Measurements from ENCODE around the gene ANO2. TPM values are rescaled to one million over a fixed set of nuclear protein-coding genes. Genes with fewer than 3 reads are reported as not detected.

Gene ANO2
- total RNA-seq, 4 donors from 2014 or later, result 2.0 to 9.8 (median 4.9) TPM

DNA sequence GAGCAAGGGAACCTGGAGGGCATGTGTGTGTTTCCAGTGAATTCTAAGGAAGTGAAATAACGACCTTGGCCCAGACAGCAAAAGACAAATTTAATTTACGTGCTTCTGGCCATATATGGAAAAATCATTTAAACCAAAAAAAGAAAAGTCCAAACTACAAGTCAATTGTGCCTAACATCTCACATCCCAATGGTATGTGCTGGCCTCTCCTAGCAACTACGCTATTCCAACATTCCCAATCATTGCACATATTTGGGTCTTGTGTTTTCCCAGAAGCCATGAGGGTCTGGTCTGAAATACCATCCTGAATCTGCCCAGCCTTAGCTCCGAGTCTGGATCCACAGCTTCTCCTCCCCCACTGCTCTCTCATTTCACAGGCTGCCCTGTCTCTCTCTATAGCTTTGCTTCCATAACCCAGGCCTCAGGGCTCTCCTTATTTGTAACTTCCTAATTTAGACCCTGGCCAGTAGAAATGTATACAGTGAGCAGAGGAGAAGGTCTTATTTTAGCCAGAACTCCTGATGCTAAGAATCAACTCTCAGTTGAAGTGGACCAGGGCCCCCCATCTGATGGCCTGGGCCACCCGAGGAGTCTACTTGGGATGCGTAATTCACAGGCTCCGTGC lies 224.6 kb downstream of the ANO2 start:
- intact Hi-C loops (cut with DNase I; ENCODE audit: low total_unique reads), result no loop called here
- DNase-seq (no peak), ATAC-seq (no peak)
- TF ChIP-seq POLR2A (IDR thresholded peaks at IDR 0.05), result no peak
- TF ChIP-seq, protein P1, sequence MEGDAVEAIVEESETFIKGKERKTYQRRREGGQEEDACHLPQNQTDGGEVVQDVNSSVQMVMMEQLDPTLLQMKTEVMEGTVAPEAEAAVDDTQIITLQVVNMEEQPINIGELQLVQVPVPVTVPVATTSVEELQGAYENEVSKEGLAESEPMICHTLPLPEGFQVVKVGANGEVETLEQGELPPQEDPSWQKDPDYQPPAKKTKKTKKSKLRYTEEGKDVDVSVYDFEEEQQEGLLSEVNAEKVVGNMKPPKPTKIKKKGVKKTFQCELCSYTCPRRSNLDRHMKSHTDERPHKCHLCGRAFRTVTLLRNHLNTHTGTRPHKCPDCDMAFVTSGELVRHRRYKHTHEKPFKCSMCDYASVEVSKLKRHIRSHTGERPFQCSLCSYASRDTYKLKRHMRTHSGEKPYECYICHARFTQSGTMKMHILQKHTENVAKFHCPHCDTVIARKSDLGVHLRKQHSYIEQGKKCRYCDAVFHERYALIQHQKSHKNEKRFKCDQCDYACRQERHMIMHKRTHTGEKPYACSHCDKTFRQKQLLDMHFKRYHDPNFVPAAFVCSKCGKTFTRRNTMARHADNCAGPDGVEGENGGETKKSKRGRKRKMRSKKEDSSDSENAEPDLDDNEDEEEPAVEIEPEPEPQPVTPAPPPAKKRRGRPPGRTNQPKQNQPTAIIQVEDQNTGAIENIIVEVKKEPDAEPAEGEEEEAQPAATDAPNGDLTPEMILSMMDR (IDR thresholded peaks at IDR 0.05 in 4 of 5, conservative IDR thresholded peaks at IDR 0.05 in 1 of 5), result no peak
- Histone ChIP-seq H3K9me3 (no peaks in the 10 kb centered on the region), H3K36me3 (no peaks in the 10 kb centered on the region), H3K4me1 (no peaks in the 10 kb centered on the region), H3K27ac (no peak overlapping the region), H3K27me3 (peaks cover 0 to 3% (median 0%) of the 10 kb centered on the region in 3 donors), H3K4me3 (no peak overlapping the region)
- in situ Hi-C loops (cut with MboI; ENCODE audit: low sequenced_read_pairs in 4 of 4), result no loop called here

DNA sequence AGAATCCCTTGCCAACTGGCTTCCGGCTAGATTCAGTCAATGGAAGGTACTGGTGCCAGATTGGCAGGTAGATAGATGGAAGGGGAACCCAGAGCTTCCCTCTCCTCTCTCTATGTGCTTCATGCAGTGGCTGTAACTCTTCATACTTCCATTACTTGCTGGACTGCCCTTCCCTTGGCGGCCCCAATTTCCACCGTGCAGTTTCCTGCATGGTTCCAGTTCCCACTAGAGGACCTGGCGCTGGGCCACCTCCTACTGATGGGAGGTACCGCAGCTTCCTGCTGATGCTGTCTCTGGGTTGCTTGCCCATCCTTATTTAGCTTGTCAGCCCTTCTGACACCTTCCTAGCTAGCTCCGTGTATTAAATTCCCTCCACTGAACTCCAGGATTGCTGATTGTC lies 226.4 kb downstream of the ANO2 start:
- no peak for ATAC-seq
- intact Hi-C loops (cut with DNase I; ENCODE audit: low total_unique reads), result no loop called here

DNA sequence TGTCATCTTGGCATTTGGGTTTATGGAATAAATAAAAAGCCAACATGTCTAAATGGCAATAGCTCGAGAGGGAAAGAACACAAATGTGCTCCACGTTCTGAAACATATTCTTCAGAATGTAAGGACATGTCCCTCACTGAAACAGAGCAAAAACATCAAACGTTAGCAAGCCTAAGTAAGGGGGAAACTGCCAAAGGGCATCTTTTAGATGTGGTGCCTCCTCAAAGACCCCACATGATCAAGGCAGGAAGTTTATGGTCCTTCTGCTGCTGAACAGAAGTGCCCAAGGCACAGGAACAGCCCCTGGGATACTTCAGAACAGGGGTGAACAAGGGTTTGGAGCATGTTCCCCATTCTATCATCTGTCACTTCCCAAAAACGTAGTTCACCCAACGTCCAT lies 227.0 kb downstream of the ANO2 start:
- no peak overlapping the region for H3K4me3 ChIP-seq
- TF ChIP-seq, protein P1 (IDR thresholded peaks at IDR 0.05 in 4 of 5, conservative IDR thresholded peaks at IDR 0.05 in 1 of 5), result no peak
- no peak for TF ChIP-seq POLR2A (IDR thresholded peaks at IDR 0.05)
- ATAC-seq, result no peak
- H3K27ac ChIP-seq, result no peak overlapping the region
- no peaks in the 10 kb centered on the region for H3K9me3 ChIP-seq
- H3K36me3 ChIP-seq, result no peaks in the 10 kb centered on the region
- DNase-seq, result no peak
- in situ Hi-C loops (cut with MboI; ENCODE audit: low sequenced_read_pairs in 4 of 4) (no loop called here), intact Hi-C loops (cut with DNase I; ENCODE audit: low total_unique reads) (no loop called here)
- H3K4me1 ChIP-seq, result no peaks in the 10 kb centered on the region
- peaks cover 0 to 3% (median 0%) of the 10 kb centered on the region in 3 donors for H3K27me3 ChIP-seq

More for the DNA sequence above, 226.4 kb downstream of the ANO2 start:
- TF ChIP-seq POLR2A (IDR thresholded peaks at IDR 0.05), result no peak
- TF ChIP-seq, protein P1 (IDR thresholded peaks at IDR 0.05 in 4 of 5, conservative IDR thresholded peaks at IDR 0.05 in 1 of 5), result no peak
- H3K9me3 ChIP-seq, result no peaks in the 10 kb centered on the region
- no peaks in the 10 kb centered on the region for H3K4me1 ChIP-seq
- DNase-seq, result no peak
- no peak overlapping the region for H3K4me3 ChIP-seq
- H3K27ac ChIP-seq, result no peak overlapping the region
- in situ Hi-C loops (cut with MboI; ENCODE audit: low sequenced_read_pairs in 4 of 4), result no loop called here
- no peaks in the 10 kb centered on the region for H3K36me3 ChIP-seq
- H3K27me3 ChIP-seq, result peaks cover 0 to 3% (median 0%) of the 10 kb centered on the region in 3 donors

DNA sequence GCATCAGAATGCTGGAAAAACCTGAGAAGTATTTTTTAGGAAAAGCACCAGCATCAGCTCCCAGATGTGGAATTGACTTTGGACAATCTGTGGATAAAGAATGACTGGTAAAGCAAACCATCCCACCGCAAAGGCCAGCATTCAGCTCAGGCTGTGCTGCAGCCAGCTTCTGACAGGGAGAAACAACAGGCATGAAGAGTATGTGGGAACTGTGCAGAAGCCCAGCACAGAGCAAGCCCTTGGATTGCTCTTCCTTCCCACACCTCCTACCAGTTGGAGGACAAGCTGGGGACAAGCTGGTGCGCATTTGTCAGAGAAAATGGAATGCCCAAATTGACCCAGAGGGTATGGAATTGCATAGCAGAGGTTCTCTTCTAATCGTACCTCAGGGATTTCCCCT lies 228.1 kb downstream of the ANO2 start:
- Histone ChIP-seq H3K36me3 (no peaks in the 10 kb centered on the region), H3K4me1 (no peaks in the 10 kb centered on the region), H3K9me3 (no peaks in the 10 kb centered on the region), H3K4me3 (no peak overlapping the region), H3K27me3 (peaks cover 0 to 3% (median 0%) of the 10 kb centered on the region in 3 donors), H3K27ac (no peak overlapping the region)
- no peak for TF ChIP-seq POLR2A (IDR thresholded peaks at IDR 0.05)
- TF ChIP-seq, protein P1 (IDR thresholded peaks at IDR 0.05 in 4 of 5, conservative IDR thresholded peaks at IDR 0.05 in 1 of 5), result no peak
- ATAC-seq (no peak), DNase-seq (no peak)
- intact Hi-C loops (cut with DNase I; ENCODE audit: low total_unique reads), result no loop called here
- in situ Hi-C loops (cut with MboI; ENCODE audit: low sequenced_read_pairs in 4 of 4), result no loop called here

DNA sequence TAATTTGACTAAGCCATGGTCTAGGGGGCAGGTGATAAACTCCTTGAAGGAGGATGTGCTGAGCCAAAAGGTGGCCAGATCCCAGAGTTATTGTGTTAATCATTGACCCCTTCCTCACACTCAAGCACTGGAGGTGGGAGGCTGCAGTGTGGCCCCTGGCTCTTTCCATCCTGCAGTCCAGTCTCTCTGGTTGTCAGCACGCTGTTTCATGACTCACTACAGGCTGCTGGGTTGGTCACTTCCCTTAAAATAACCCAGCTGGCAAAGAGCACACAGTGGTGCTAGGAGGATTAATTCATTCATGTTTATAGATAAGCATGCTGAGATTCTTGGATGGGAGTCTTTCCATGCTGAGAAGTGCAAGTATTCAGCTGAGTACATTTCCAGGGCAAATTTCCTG lies 228.9 kb downstream of the ANO2 start:
- DNase-seq (no peak), ATAC-seq (no peak)
- Histone ChIP-seq H3K9me3 (no peaks in the 10 kb centered on the region), H3K36me3 (no peaks in the 10 kb centered on the region), H3K27ac (no peak overlapping the region), H3K4me1 (no peaks in the 10 kb centered on the region), H3K4me3 (no peak overlapping the region), H3K27me3 (peaks cover 0 to 3% (median 0%) of the 10 kb centered on the region in 3 donors)
- in situ Hi-C loops (cut with MboI; ENCODE audit: low sequenced_read_pairs in 4 of 4) (no loop called here), intact Hi-C loops (cut with DNase I; ENCODE audit: low total_unique reads) (no loop called here)
- TF ChIP-seq POLR2A (IDR thresholded peaks at IDR 0.05), result no peak
- TF ChIP-seq, protein P1 (IDR thresholded peaks at IDR 0.05 in 4 of 5, conservative IDR thresholded peaks at IDR 0.05 in 1 of 5), result no peak
